K562 (cell line): ENCODE measurements around the gene MICU2. TPM values are rescaled to one million over a fixed set of nuclear protein-coding genes. Genes with fewer than 3 reads are reported as not detected.

Experiments used
- CBX8 ChIP-seq: fragments of 200-600 bp; sonication (generic); IDR thresholded peaks from 2 replicates; pipeline ENCODE4 v1.6.1; 2012; ENCODE audit warnings: borderline replicate concordance, mixed run types, low read depth, mild to moderate bottlenecking, moderate library complexity, mixed read lengths, low read length, control low read depth, inconsistent platforms; ENCODE audit not compliant: poor library complexity, severe bottlenecking; ENCODE audit errors: extremely low read depth
- GTF2F1 ChIP-seq: IDR thresholded peaks from 2 replicates; pipeline ENCODE4 v1.6.1; 2011; ENCODE audit warnings: low read depth, low read length, improper control_type of control experiment
- HMG20A ChIP-seq: fragments of 450-650 bp; formaldehyde crosslinking; conservative IDR thresholded peaks from 2 replicates; pipeline ENCODE4 v1.4.0; 2020; ENCODE audit warnings: mild to moderate bottlenecking, mixed read lengths
- ILF3 ChIP-seq: fragments of 450-650 bp; IDR thresholded peaks from 2 replicates; pipeline ENCODE4 v1.6.1; 2018; ENCODE audit warnings: antibody characterized with exemption, mild to moderate bottlenecking, moderate library complexity, borderline replicate concordance
- NELFE ChIP-seq: IDR thresholded peaks from 2 replicates; pipeline ENCODE4 v1.6.1; 2011; ENCODE audit warnings: mild to moderate bottlenecking; ENCODE audit not compliant: insufficient read depth, insufficient read length
- POLR2B ChIP-seq: fragments of 450-650 bp; IDR thresholded peaks from 2 replicates; pipeline ENCODE4 v1.6.1; 2018; ENCODE audit warnings: low read depth; ENCODE audit not compliant: partially characterized antibody
- ZBTB40 ChIP-seq, 2 experiments: fragments of 450-650 bp in 1 of 2; sonication (generic) in 1 of 2; formaldehyde crosslinking in 1 of 2; IDR thresholded peaks; 2 replicates each; pipeline versions ENCODE4 v1.7.1 to v1.9.0; 2016 to 2022; ENCODE audit warnings: inconsistent platforms in 1 of 2, mild to moderate bottlenecking in 1 of 2, missing genetic modification reagents in 1 of 2
- ZBTB8A ChIP-seq: fragments of 450-650 bp; IDR thresholded peaks from 2 replicates; pipeline ENCODE4 v1.6.1; 2018; ENCODE audit warnings: mild to moderate bottlenecking, moderate library complexity; ENCODE audit not compliant: partially characterized antibody
- polyA plus RNA-seq, 8 experiments: library from polyadenylated mRNA; depleted of rRNA in 4 of 8; stranded (reverse) in 5 of 8; unstranded in 3 of 8; fragments of >200 nt; fragmentation: Nextera tagmentation in 2 of 8; fragmentation: Illumina TruSeq in 1 of 8; extraction: Ambion mirVana in 2 of 8; extraction: Trizol in 1 of 8; gene quantifications; 2 replicates each; pipeline versions ENCODE4 v1.2.1 to v1.2.3, GENCODE V29; 2011 to 2014; ENCODE audit warnings: inconsistent platforms in 1 of 8, missing spikeins in 1 of 8
- total RNA-seq, 7 experiments: library from RNA; depleted of rRNA in 6 of 7; stranded (reverse); fragments of >200 nt in 6 of 7; fragmentation: Illumina TruSeq in 2 of 7; extraction: Trizol in 2 of 7; gene quantifications; 2 replicates each; pipeline versions ENCODE4 v1.2.1 to v1.2.3, GENCODE V29; 2011 to 2021; ENCODE audit warnings: low replicate concordance in 1 of 7

The MICU2 gene
- total and polyA plus RNA-seq, 9 of the 15 experiments (the other 6 are each of a cell fraction or from before 2014, with no cell fraction given): 9.1 to 41.8 (median 33.4) TPM

DNA sequence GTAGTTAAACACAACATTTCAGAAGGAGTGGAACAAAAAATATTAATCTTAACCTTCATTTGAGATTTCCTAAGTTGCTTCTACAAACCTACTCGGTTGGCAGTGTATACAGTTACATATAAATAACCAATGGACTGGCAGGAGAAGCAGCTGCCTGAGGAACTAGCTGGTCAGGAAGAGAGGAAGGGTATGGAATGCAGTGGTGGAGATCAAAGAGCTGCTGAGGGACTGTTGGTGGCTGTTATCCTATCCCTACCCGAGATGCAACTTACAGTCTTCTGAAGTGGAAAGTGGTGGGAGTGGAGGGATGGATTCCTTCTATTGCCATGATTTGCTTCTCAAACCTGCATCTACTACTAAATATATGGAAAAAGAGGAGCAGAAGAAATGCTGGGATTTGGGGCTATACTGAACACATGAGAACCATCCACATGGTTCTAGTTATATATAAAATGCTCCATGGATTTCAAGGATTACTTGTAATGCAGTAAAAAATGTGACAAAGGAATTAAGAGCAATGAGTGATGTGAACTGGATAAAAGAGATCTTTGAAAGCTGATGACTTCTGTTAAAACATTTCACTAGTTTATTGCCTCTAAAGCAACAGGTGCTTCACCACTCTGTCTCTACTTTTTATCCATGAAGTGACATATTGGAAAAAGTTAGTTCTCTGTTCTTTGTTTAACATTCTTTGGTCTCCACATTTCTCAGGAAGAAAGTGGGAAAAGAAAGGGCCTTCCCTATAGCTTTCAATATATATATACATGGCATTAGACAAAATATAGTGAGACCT is 29.9 kb downstream of the MICU2 start (continued):
- TF ChIP-seq ZBTB40 (IDR thresholded peaks at IDR 0.05) (no peak), ZBTB40 (CRISPR knock-in tag; IDR thresholded peaks at IDR 0.05) (no peak), NELFE (no peak), GTF2F1 (no peak), HMG20A (CRISPR knock-in tag) (no peak), ZBTB8A (no peak), POLR2B (no peak), CBX8 (no peak), ILF3 (no peak)
- TF ChIP-seq, all 486 proteins: peak for 0
